Endothelial cell of umbilical vein (primary cell): Measurements from ENCODE around the gene AIF1. TPM values are rescaled to one million over a fixed set of nuclear protein-coding genes. Genes with fewer than 3 reads are reported as not detected.

Source experiments
- BruUV-seq: library from RNA; stranded (reverse); fragments of 400-500 nt; replicated peaks from 2 replicates; lab custom pipeline; 2021; lab: Mats Ljungman, UMichigan
- CTCF ChIA-PET: fragments of 300-600, 350-600 bp; sonication (Branson Sonifier 250); formaldehyde crosslinking; loops from one replicate; lab custom pipeline; 2021; ENCODE audit warnings: antibody characterized with exemption, inconsistent platforms; lab: Charles Lee
- POLR2A ChIA-PET: fragments of 300-600, 350-600 bp; sonication (Branson Sonifier 250); formaldehyde crosslinking; loops from one replicate; lab custom pipeline; 2021; ENCODE audit warnings: antibody characterized with exemption, inconsistent platforms; lab: Charles Lee
- DNase-seq: peaks from one replicate; pipeline ENCODE4 v3.0.0-alpha.2; 2011; ENCODE audit warnings: low read depth, low spot score
- FAIRE-seq: peaks from 2 replicates; lab custom pipeline; 2011; peaks lifted over from hg19 to GRCh38; lab: Jason Lieb, UNC
- H2AFZ ChIP-seq: 2 replicates; pipeline ENCODE4 v1.6.0; 2012; ENCODE audit warnings: low read depth, low read length, control low read depth, inconsistent platforms
- H3K27ac ChIP-seq: 2 replicates; pipeline ENCODE4 v1.5.1; 2011; ENCODE audit warnings: low read depth, mild to moderate bottlenecking, control low read depth, low read length, moderate library complexity; ENCODE audit not compliant: insufficient read depth
- H3K27me3 ChIP-seq, 2 experiments: 2 replicates each; pipeline versions ENCODE4 v1.6.0 to v1.6.1; 2011; ENCODE audit warnings: low read length in 2 of 2, mixed read lengths in 1 of 2; ENCODE audit not compliant: control insufficient read depth in 2 of 2, insufficient read depth in 2 of 2
- H3K36me3 ChIP-seq, 2 experiments: 2 replicates in 1 of 2; 3 replicates in 1 of 2; pipeline ENCODE4 v1.5.1; 2011; ENCODE audit warnings: low read length in 2 of 2, mild to moderate bottlenecking in 1 of 2, moderate library complexity in 1 of 2; ENCODE audit not compliant: control insufficient read depth in 2 of 2, insufficient read depth in 2 of 2; ENCODE audit errors: extremely low read depth in 1 of 2
- H3K4me1 ChIP-seq: 3 replicates; pipeline ENCODE4 v1.5.1; 2011; ENCODE audit warnings: mild to moderate bottlenecking, low read length; ENCODE audit not compliant: control insufficient read depth, insufficient read depth; ENCODE audit errors: extremely low read depth
- H3K4me2 ChIP-seq: 2 replicates; pipeline ENCODE4 v1.6.1; 2011; ENCODE audit warnings: low read length, control low read depth, mixed read lengths; ENCODE audit not compliant: insufficient read depth
- H3K4me3 ChIP-seq, 3 experiments: fragments of 200-600 bp in 1 of 3; sonication (generic), shearing (Covaris generic) in 1 of 3; replicated peaks in 1 of 3; 2 replicates each; pipeline ENCODE4 v1.5.1; 2011 to 2016; ENCODE audit warnings: control low read depth in 3 of 3, low read length in 3 of 3, mild to moderate bottlenecking in 2 of 3, inconsistent platforms in 1 of 3, low read depth in 1 of 3, moderate library complexity in 1 of 3; ENCODE audit not compliant: insufficient read depth in 1 of 3
- H3K79me2 ChIP-seq: 2 replicates; pipeline ENCODE4 v1.6.0; 2012; ENCODE audit warnings: low read length, inconsistent platforms; ENCODE audit not compliant: control insufficient read depth, insufficient read depth
- H3K9ac ChIP-seq: replicated peaks from 2 replicates; pipeline ENCODE3; 2011; ENCODE audit warnings: low read length, control low read depth; ENCODE audit not compliant: insufficient read depth; ENCODE audit errors: extremely low read depth
- H3K9me1 ChIP-seq: replicated peaks from 3 replicates; pipeline ENCODE4 v1.6.0; 2011; ENCODE audit warnings: mild to moderate bottlenecking, low read length; ENCODE audit not compliant: control insufficient read depth, insufficient read depth; ENCODE audit errors: extremely low read depth
- H3K9me3 ChIP-seq: replicated peaks from 2 replicates; pipeline ENCODE4 v1.5.1; 2012; ENCODE audit warnings: low read length, inconsistent platforms; ENCODE audit not compliant: control insufficient read depth, insufficient read depth
- H4K20me1 ChIP-seq: replicated peaks from 2 replicates; pipeline ENCODE3; 2011; ENCODE audit warnings: mild to moderate bottlenecking, low read length; ENCODE audit not compliant: control insufficient read depth, insufficient read depth; ENCODE audit errors: extremely low read depth
- EZH2 ChIP-seq: IDR thresholded peaks from 2 replicates; pipeline ENCODE4 v1.6.1; 2012; ENCODE audit warnings: borderline replicate concordance, low read depth, mild to moderate bottlenecking, moderate library complexity, low read length, inconsistent platforms; ENCODE audit not compliant: severe bottlenecking
- FOS ChIP-seq: IDR thresholded peaks from 2 replicates; pipeline ENCODE4 v1.6.1; 2011; ENCODE audit warnings: mild to moderate bottlenecking, low read length, moderate library complexity, borderline replicate concordance; ENCODE audit not compliant: insufficient read depth
- GATA2 ChIP-seq: IDR thresholded peaks from 2 replicates; pipeline ENCODE4 v1.7.0; 2011; ENCODE audit warnings: low read depth, mild to moderate bottlenecking, moderate library complexity, mixed read lengths, low read length; ENCODE audit not compliant: insufficient read length, insufficient read depth
- JUN ChIP-seq: IDR thresholded peaks from 2 replicates; pipeline ENCODE4 v1.6.1; 2011; ENCODE audit warnings: borderline replicate concordance, low read depth; ENCODE audit not compliant: insufficient read length, insufficient read depth
- MYC ChIP-seq: IDR thresholded peaks from one replicate; pipeline ENCODE4 v1.6.1; 2011; ENCODE audit warnings: mild to moderate bottlenecking, low read depth, low read length
- POLR2A ChIP-seq: IDR thresholded peaks from 2 replicates; pipeline ENCODE4 v1.6.1; 2012; ENCODE audit warnings: low read depth, mild to moderate bottlenecking, control low read depth, low read length
- POLR2AphosphoS5 ChIP-seq: IDR thresholded peaks from 2 replicates; pipeline ENCODE4 v1.6.1; 2012; ENCODE audit warnings: low read depth, mild to moderate bottlenecking, control low read depth, low read length, moderate library complexity; ENCODE audit not compliant: insufficient read depth
- dilution Hi-C: fragments of 300-500 bp; cut with MboI; formaldehyde crosslinking; loops from one replicate; pipeline ENCODE4 v1.15.0; 2019; ENCODE audit warnings: low sequenced_read_pairs; ENCODE audit not compliant: extremely low pct_ligation_motif_present
- intact Hi-C: fragments of 100-400 bp; cut with micrococcal nuclease; formaldehyde crosslinking; loops from one replicate; pipeline ENCODE4 v1.10.0; 2022
- polyA plus RNA-seq, 4 experiments: library from polyadenylated mRNA; depleted of rRNA in 3 of 4; stranded (reverse) in 3 of 4; unstranded in 1 of 4; fragments of >200 nt; gene quantifications; 2 replicates each; pipeline versions ENCODE4 v1.2.1 to v1.2.3, GENCODE V29; 2011 to 2012; ENCODE audit warnings: missing spikeins in 1 of 4
- total RNA-seq: library from RNA; stranded (reverse); gene quantifications from 2 replicates; pipeline ENCODE4 v1.2.3, GENCODE V29; 2021
- TF ChIP-seq, protein P1 (sequence below): IDR thresholded peaks from 2 replicates; pipeline ENCODE4 v1.6.1; 2011; ENCODE audit not compliant: insufficient read depth, insufficient read length
- TF ChIP-seq, protein P2 (sequence below), 2 donors: IDR thresholded peaks; 1 replicate in 1 of 2; 2 replicates in 1 of 2; pipeline ENCODE4 v1.5.1; 2011; ENCODE audit warnings: low read length in 2 of 2, mild to moderate bottlenecking in 2 of 2, moderate library complexity in 2 of 2, control low read depth in 1 of 2, inconsistent platforms in 1 of 2, low read depth in 1 of 2; ENCODE audit not compliant: insufficient read depth in 1 of 2; ENCODE audit errors: extremely low read depth in 1 of 2

The AIF1 gene
- total and polyA plus RNA-seq, 2 donors (not counting 3 experiments of a cell fraction or from before 2014, with no cell fraction given), result not detected

DNA sequence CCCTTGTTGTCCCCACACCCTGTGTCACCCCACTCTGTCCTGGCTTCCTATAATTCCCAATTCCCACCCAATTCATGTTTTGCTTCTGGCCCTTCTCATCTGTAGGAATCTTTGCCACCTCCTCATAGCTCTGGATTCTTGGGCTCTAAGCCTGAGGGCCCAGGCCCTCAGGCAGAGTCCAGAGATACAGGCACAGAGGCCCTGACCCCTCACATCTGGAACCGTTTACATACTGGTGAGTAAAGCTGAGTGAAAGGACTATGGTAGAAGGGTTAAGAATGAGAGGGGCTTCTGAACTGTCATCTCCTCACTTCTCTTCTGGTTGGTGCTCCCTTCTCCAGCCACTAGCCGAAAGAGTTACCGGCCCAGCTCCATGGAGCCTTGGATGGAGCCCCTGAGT lies 19.1 kb downstream of the AIF1 start:
- BruUV-seq, result no TSS peak
- FAIRE-seq (no peak), DNase-seq (no peak)
- Histone ChIP-seq H3K79me2 (peaks cover 17% of the 10 kb centered on the region), H3K27me3 (no peaks in the 10 kb centered on the region), H3K9ac (no peak overlapping the region), H3K4me2 (no peak overlapping the region), H2AFZ (no peak overlapping the region), H4K20me1 (peaks cover 3% of the 10 kb centered on the region), H3K4me1 (no peaks in the 10 kb centered on the region), H3K9me1 (no peaks in the 10 kb centered on the region), H3K9me3 (no peaks in the 10 kb centered on the region), H3K36me3 (peaks cover 45 to 82% of the 10 kb centered on the region in 2 experiments), H3K4me3 (no peak overlapping the region), H3K27ac (no peak overlapping the region)
- TF ChIP-seq POLR2AphosphoS5, result no peak
- TF ChIP-seq MYC, result no peak
- no peak for TF ChIP-seq GATA2
- TF ChIP-seq, protein P1, sequence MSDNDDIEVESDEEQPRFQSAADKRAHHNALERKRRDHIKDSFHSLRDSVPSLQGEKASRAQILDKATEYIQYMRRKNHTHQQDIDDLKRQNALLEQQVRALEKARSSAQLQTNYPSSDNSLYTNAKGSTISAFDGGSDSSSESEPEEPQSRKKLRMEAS, result no peak
- intact Hi-C loops (no loop called here), dilution Hi-C loops (no loop called here)
- ChIA-PET CTCF (interaction anchor here (1.3 kb wide), 1 partner anchor 184 kb away, joined by 3 read pairs; no protein-coding TSS in a partner anchor), POLR2A (interaction anchor here (1.0 kb wide), 1 partner anchor 12 kb away, joined by 4 read pairs; no protein-coding TSS in a partner anchor)

DNA sequence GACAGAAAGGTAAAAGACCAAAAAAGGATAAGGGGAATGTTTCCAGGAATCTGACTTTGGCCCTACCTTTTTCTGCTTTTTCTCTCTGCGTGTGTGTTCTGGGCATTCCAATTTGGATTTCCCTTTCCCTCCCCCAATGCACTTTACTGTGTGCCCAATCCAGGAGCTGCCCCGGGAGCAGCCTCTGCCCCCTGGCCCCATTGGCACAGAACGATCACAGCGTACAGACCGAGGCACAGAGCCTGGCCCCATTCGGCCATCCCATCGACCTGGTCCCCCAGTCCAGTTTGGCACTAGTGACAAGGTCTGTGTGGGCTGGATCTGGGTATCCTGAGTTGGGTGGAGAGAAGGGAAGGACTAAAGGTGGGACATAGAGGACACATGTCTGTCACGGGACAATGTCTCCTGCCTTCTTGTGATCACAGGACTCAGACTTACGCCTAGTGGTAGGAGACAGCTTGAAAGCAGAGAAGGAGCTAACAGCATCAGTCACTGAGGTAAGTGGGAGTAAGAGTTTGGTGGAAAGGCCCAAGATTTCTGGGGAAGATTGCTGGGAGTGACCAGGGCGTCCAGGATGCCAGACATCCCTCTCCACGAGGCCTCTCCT lies 20.0 kb downstream of the AIF1 start:
- Histone ChIP-seq H3K9me1 (no peaks in the 10 kb centered on the region), H3K27me3 (no peaks in the 10 kb centered on the region), H3K9ac (no peak overlapping the region), H3K27ac (no peak overlapping the region), H3K4me1 (no peaks in the 10 kb centered on the region), H2AFZ (no peak overlapping the region), H3K9me3 (no peaks in the 10 kb centered on the region), H3K79me2 (peaks cover 14% of the 10 kb centered on the region), H4K20me1 (peaks cover 3% of the 10 kb centered on the region), H3K4me2 (no peak overlapping the region), H3K36me3 (peaks cover 46 to 79% of the 10 kb centered on the region in 2 experiments), H3K4me3 (no peak overlapping the region)
- BruUV-seq, result no TSS peak
- dilution Hi-C loops (no loop called here), intact Hi-C loops (no loop called here)
- TF ChIP-seq, protein P1, result no peak
- TF ChIP-seq POLR2A (no peak), GATA2 (no peak), MYC (no peak), JUN (no peak), EZH2 (no peak), FOS (no peak)
- TF ChIP-seq, protein P2, sequence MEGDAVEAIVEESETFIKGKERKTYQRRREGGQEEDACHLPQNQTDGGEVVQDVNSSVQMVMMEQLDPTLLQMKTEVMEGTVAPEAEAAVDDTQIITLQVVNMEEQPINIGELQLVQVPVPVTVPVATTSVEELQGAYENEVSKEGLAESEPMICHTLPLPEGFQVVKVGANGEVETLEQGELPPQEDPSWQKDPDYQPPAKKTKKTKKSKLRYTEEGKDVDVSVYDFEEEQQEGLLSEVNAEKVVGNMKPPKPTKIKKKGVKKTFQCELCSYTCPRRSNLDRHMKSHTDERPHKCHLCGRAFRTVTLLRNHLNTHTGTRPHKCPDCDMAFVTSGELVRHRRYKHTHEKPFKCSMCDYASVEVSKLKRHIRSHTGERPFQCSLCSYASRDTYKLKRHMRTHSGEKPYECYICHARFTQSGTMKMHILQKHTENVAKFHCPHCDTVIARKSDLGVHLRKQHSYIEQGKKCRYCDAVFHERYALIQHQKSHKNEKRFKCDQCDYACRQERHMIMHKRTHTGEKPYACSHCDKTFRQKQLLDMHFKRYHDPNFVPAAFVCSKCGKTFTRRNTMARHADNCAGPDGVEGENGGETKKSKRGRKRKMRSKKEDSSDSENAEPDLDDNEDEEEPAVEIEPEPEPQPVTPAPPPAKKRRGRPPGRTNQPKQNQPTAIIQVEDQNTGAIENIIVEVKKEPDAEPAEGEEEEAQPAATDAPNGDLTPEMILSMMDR (IDR thresholded peaks at IDR 0.05; ENCODE audit: extremely low read depth in 1 of 2, insufficient read depth in 1 of 2, low read depth in 1 of 2, low read length in 2 of 2), result no peak
- no peak for DNase-seq
- POLR2A ChIA-PET, result interaction anchor here (0.9 kb wide), 1 partner anchor 9 kb away, joined by 3 read pairs; no protein-coding TSS in a partner anchor
- CTCF ChIA-PET, result interaction anchor here (1.3 kb wide), 1 partner anchor 183 kb away, joined by 3 read pairs; no protein-coding TSS in a partner anchor
- no peak for FAIRE-seq
